SK-N-SH treated with all-trans-retinoic acid at 6 μM for 48 hours (cell line): ENCODE data around the gene PPP2R5B.

Source experiments
- ATAC-seq: fragments of 200-7000 bp; cut with Tn5 transposase; 3 replicates; pipeline ENCODE4 v1.9.1; 2020; ENCODE audit warnings: mild to moderate bottlenecking, moderate library complexity
- BACH2 ChIP-seq: fragments of 250-450 bp; sonication (Bioruptor Pico); IDR thresholded peaks from 2 replicates; pipeline ENCODE4 v1.9.0; 2021; ENCODE audit warnings: mild to moderate bottlenecking, borderline replicate concordance
- CSDC2 ChIP-seq: fragments of 250-450 bp; sonication (Bioruptor Pico); IDR thresholded peaks from 2 replicates; pipeline ENCODE4 v1.5.0; 2020; ENCODE audit warnings: mild to moderate bottlenecking, moderate library complexity
- GLIS3 ChIP-seq: fragments of 250-450 bp; sonication (Bioruptor Pico); IDR thresholded peaks from 2 replicates; pipeline ENCODE4 v1.5.0; 2020; ENCODE audit warnings: mild to moderate bottlenecking, moderate library complexity
- RARB ChIP-seq: fragments of 250-450 bp; sonication (Bioruptor Pico); IDR thresholded peaks from 2 replicates; pipeline ENCODE4 v1.8.0; 2021; ENCODE audit warnings: mild to moderate bottlenecking, moderate library complexity
- TCF4 ChIP-seq: fragments of 250-450 bp; sonication (Bioruptor Pico); IDR thresholded peaks from 2 replicates; pipeline ENCODE4 v1.8.0; 2021; ENCODE audit warnings: mild to moderate bottlenecking, moderate library complexity, borderline replicate concordance
- ZC3H10 ChIP-seq: fragments of 250-450 bp; sonication (Bioruptor Pico); IDR thresholded peaks from 2 replicates; pipeline ENCODE4 v1.5.1; 2021; ENCODE audit warnings: mild to moderate bottlenecking, moderate library complexity
- ZFP30 ChIP-seq: fragments of 450-650 bp; formaldehyde crosslinking; IDR thresholded peaks from 2 replicates; pipeline ENCODE4 v1.5.0; 2022; ENCODE audit warnings: mild to moderate bottlenecking, moderate library complexity
- TF ChIP-seq, protein P1 (sequence below): fragments of 250-450 bp; sonication (Bioruptor Pico); IDR thresholded peaks from 2 replicates; pipeline ENCODE4 v1.8.0; 2021; ENCODE audit warnings: low read depth, mild to moderate bottlenecking, moderate library complexity, borderline replicate concordance
- TF ChIP-seq, protein P2 (sequence below): fragments of 250-450 bp; sonication (Bioruptor Pico); IDR thresholded peaks from 2 replicates; pipeline ENCODE4 v1.5.0; 2020; ENCODE audit warnings: mild to moderate bottlenecking, moderate library complexity
- TF ChIP-seq, protein P3 (sequence below): fragments of 250-450 bp; sonication (Bioruptor Pico); IDR thresholded peaks from 2 replicates; pipeline ENCODE4 v1.5.1; 2020; ENCODE audit warnings: low read depth, mild to moderate bottlenecking, moderate library complexity
- TF ChIP-seq, protein P4 (sequence below): fragments of 250-450 bp; sonication (Bioruptor Pico); IDR thresholded peaks from 2 replicates; pipeline ENCODE4 v1.8.0; 2020; ENCODE audit warnings: mild to moderate bottlenecking, moderate library complexity, borderline replicate concordance

The PPP2R5B gene

DNA sequence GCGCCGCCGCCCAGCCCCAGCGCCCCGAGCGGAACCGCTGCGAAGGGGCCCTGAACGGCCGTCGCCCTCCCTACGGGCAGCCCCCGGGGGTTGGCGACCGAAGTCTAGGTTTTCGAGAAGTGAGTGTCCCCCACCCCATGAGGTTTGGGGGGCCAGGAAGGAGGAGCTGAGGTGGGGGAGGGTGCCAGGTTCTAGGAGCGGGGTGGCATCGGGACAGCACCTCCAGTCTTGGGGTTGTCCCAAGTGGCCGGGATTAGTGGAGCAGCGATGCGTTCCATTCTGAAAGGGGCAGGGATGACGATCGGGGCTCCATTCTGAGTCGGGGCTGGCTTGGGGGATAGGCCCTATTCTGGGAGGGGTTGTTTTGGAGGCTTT, 408 bp downstream of the PPP2R5B start (continued):
- TF ChIP-seq, protein P1, sequence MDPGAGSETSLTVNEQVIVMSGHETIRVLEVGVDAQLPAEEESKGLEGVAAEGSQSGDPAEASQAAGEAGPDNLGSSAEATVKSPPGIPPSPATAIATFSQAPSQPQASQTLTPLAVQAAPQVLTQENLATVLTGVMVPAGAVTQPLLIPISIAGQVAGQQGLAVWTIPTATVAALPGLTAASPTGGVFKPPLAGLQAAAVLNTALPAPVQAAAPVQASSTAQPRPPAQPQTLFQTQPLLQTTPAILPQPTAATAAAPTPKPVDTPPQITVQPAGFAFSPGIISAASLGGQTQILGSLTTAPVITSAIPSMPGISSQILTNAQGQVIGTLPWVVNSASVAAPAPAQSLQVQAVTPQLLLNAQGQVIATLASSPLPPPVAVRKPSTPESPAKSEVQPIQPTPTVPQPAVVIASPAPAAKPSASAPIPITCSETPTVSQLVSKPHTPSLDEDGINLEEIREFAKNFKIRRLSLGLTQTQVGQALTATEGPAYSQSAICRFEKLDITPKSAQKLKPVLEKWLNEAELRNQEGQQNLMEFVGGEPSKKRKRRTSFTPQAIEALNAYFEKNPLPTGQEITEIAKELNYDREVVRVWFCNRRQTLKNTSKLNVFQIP, result no peak
- no peak for TF ChIP-seq RARB (CRISPR knock-in tag)
- TF ChIP-seq, all 23 proteins: peak for 0

DNA sequence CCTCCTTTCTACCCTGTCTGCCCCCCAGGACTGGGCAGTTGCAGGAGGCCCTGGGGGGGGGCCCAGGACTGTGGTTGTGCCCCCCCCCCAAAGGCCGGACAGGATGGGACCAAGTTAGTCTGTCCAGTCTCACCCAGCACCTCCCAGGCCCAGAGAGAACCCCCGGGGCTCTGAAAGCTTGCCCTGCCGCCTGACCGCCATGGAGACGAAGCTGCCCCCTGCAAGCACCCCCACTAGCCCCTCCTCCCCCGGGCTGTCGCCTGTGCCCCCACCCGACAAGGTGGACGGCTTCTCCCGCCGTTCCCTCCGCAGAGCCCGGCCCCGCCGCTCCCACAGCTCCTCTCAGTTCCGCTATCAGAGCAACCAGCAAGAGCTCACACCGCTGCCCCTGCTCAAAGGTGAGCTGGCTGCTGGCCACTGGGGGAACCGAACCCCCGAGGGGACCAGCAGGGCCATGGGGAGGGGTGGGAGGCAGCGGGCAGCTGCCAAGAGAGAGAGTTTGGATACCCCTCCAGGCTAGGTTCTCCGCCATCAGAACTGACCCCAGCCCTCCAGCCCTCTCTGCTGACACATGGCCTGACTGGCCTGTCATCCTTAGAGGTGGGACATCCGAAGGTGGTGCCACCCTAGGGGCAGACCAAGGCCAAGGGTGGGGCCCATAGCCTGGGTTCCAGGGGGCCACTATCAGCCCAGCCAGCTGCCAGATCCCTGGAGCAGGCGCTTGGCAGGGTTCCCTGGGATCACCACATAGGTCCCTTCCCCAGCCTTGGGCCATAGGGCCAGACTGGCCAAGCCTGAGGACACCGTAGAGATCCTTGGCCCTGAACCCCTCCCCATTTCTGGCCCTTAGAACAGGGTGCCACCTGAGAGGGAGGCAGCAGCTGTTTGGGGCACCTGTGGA, 1.3 kb downstream of the PPP2R5B start:
- TF ChIP-seq, protein P2, sequence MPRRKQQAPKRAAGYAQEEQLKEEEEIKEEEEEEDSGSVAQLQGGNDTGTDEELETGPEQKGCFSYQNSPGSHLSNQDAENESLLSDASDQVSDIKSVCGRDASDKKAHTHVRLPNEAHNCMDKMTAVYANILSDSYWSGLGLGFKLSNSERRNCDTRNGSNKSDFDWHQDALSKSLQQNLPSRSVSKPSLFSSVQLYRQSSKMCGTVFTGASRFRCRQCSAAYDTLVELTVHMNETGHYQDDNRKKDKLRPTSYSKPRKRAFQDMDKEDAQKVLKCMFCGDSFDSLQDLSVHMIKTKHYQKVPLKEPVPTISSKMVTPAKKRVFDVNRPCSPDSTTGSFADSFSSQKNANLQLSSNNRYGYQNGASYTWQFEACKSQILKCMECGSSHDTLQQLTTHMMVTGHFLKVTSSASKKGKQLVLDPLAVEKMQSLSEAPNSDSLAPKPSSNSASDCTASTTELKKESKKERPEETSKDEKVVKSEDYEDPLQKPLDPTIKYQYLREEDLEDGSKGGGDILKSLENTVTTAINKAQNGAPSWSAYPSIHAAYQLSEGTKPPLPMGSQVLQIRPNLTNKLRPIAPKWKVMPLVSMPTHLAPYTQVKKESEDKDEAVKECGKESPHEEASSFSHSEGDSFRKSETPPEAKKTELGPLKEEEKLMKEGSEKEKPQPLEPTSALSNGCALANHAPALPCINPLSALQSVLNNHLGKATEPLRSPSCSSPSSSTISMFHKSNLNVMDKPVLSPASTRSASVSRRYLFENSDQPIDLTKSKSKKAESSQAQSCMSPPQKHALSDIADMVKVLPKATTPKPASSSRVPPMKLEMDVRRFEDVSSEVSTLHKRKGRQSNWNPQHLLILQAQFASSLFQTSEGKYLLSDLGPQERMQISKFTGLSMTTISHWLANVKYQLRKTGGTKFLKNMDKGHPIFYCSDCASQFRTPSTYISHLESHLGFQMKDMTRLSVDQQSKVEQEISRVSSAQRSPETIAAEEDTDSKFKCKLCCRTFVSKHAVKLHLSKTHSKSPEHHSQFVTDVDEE (CRISPR knock-in tag), result no peak
- TF ChIP-seq, protein P3, sequence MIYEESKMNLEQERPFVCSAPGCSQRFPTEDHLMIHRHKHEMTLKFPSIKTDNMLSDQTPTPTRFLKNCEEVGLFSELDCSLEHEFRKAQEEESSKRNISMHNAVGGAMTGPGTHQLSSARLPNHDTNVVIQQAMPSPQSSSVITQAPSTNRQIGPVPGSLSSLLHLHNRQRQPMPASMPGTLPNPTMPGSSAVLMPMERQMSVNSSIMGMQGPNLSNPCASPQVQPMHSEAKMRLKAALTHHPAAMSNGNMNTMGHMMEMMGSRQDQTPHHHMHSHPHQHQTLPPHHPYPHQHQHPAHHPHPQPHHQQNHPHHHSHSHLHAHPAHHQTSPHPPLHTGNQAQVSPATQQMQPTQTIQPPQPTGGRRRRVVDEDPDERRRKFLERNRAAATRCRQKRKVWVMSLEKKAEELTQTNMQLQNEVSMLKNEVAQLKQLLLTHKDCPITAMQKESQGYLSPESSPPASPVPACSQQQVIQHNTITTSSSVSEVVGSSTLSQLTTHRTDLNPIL (CRISPR knock-in tag), result no peak

DNA sequence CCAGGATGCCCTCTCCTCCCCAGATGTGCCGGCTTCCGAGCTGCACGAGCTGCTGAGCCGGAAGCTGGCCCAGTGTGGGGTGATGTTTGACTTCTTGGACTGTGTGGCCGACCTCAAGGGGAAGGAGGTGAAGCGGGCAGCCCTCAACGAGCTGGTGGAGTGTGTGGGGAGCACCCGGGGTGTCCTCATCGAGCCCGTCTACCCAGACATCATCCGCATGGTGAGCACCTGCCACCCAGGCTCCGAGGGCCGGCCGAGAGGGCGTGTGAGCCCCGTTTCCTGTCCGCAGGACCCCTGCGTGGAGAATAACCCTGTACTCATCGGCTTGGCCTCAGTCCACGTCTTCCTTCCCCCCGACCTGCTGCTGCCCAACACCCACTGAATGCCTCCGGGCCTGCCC, 2.2 kb downstream of the PPP2R5B start:
- ATAC-seq, result no peak
- TF ChIP-seq GLIS3 (CRISPR knock-in tag), result no peak
- TF ChIP-seq ZC3H10 (CRISPR knock-in tag), result no peak
- no peak for TF ChIP-seq TCF4
- TF ChIP-seq, protein P4, sequence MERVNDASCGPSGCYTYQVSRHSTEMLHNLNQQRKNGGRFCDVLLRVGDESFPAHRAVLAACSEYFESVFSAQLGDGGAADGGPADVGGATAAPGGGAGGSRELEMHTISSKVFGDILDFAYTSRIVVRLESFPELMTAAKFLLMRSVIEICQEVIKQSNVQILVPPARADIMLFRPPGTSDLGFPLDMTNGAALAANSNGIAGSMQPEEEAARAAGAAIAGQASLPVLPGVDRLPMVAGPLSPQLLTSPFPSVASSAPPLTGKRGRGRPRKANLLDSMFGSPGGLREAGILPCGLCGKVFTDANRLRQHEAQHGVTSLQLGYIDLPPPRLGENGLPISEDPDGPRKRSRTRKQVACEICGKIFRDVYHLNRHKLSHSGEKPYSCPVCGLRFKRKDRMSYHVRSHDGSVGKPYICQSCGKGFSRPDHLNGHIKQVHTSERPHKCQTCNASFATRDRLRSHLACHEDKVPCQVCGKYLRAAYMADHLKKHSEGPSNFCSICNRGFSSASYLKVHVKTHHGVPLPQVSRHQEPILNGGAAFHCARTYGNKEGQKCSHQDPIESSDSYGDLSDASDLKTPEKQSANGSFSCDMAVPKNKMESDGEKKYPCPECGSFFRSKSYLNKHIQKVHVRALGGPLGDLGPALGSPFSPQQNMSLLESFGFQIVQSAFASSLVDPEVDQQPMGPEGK (CRISPR knock-in tag), result no peak
- TF ChIP-seq, protein P2 (CRISPR knock-in tag), result no peak
- no peak for TF ChIP-seq CSDC2 (CRISPR knock-in tag)
- TF ChIP-seq BACH2 (CRISPR knock-in tag), result no peak
- TF ChIP-seq ZFP30 (CRISPR knock-in tag), result no peak
- TF ChIP-seq, protein P3 (CRISPR knock-in tag), result no peak

More for the DNA sequence above, 1.3 kb downstream of the PPP2R5B start:
- no peak for ATAC-seq

DNA sequence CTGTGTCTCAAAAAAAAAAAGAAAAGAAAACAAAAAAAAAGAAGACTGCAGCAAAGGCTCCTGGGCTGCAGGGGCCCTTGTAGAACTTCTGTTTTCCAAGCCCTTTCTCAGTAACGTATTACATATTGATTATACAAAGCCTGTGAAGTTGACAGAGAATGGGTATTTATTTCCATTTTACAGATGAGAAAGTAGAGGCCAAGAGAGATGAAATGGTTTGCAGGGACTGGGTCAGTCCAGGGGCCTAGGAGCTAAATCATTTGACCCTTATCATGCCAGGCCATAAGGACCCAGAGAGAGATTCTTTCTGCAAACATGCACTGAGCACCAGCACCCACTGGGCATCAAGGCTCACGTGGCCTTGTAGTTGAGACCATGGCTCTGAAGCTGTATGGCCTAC, 4.5 kb downstream of the PPP2R5B start:
- ATAC-seq, result no peak
- TF ChIP-seq, protein P1, result no peak
- no peak for TF ChIP-seq RARB (CRISPR knock-in tag)
- TF ChIP-seq, all 23 proteins: peak for 0
